Measurements from ENCODE around the gene LMO1.

Gene LMO1

GRCh38 chr11:8289492-8289918 lies 25.8 kb upstream of the LMO1 start:
- Histone ChIP-seq H3K27ac (replicated peaks) (no peak overlapping the region), H3K27me3 (ENCODE audit: insufficient read depth, poor library complexity, severe bottlenecking) (no peaks in the 10 kb centered on the region), H3K4me3 (replicated peaks; ENCODE audit: insufficient read depth, low read length) (no peak overlapping the region)
- TF ChIP-seq POLR2AphosphoS5 (IDR thresholded peaks at IDR 0.05; ENCODE audit: low read depth) (no peak), SPI1 (IDR thresholded peaks at IDR 0.05; ENCODE audit: borderline replicate concordance, low read depth) (no peak), GABPA (IDR thresholded peaks at IDR 0.05; ENCODE audit: low read depth) (no peak), REST (IDR thresholded peaks at IDR 0.05; ENCODE audit: insufficient replicate concordance, low read depth) (no peak)
- TF ChIP-seq, protein P1, sequence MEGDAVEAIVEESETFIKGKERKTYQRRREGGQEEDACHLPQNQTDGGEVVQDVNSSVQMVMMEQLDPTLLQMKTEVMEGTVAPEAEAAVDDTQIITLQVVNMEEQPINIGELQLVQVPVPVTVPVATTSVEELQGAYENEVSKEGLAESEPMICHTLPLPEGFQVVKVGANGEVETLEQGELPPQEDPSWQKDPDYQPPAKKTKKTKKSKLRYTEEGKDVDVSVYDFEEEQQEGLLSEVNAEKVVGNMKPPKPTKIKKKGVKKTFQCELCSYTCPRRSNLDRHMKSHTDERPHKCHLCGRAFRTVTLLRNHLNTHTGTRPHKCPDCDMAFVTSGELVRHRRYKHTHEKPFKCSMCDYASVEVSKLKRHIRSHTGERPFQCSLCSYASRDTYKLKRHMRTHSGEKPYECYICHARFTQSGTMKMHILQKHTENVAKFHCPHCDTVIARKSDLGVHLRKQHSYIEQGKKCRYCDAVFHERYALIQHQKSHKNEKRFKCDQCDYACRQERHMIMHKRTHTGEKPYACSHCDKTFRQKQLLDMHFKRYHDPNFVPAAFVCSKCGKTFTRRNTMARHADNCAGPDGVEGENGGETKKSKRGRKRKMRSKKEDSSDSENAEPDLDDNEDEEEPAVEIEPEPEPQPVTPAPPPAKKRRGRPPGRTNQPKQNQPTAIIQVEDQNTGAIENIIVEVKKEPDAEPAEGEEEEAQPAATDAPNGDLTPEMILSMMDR (IDR thresholded peaks at IDR 0.05; ENCODE audit: insufficient read depth, low read length), result no peak
- DNase-seq (ENCODE audit: low read depth in 1 of 2, low spot score in 1 of 2), result no peak

DNA sequence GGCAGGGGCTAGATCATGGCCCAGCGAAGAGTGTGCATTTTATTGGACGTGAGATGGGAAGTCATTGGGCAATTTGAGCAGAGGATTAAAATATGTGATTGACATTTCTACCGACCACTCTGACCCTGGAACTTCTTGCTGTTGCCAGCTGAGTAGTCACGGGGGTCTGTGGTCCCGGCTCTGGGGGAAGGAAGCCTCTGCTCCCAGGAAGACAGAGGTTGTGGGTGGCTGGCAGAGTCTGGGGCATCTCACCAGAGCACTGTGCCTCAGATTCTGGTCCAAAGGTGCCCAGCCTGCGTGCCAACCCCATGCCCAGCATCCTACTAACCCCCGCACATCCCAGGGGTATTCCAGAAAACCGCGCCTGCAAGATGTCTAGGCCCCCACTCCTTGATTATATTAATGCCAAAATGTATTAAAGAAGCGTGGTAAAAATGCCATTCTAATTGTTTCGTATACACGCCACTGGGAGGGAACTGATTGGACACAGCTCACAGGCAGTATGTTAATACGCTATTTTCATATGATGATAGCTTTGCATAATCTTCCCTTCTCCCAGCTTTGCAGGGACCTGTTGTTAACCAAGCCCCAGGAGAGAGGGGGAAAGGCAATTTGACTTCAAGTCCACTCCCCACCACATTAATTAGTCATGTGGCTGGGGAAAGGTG lies 25.3 kb upstream of the LMO1 start:
- no peak for DNase-seq (ENCODE audit: low read depth in 1 of 2, low spot score in 1 of 2)
- Histone ChIP-seq H3K27me3 (ENCODE audit: insufficient read depth, poor library complexity, severe bottlenecking) (no peaks in the 10 kb centered on the region), H3K27ac (replicated peaks) (no peak overlapping the region), H3K4me3 (replicated peaks; ENCODE audit: insufficient read depth, low read length) (no peak overlapping the region)
- TF ChIP-seq GABPA (IDR thresholded peaks at IDR 0.05; ENCODE audit: low read depth) (no peak), SPI1 (IDR thresholded peaks at IDR 0.05; ENCODE audit: borderline replicate concordance, low read depth) (no peak), POLR2AphosphoS5 (IDR thresholded peaks at IDR 0.05; ENCODE audit: low read depth) (no peak), REST (IDR thresholded peaks at IDR 0.05; ENCODE audit: insufficient replicate concordance, low read depth) (no peak)
- TF ChIP-seq, protein P1 (IDR thresholded peaks at IDR 0.05; ENCODE audit: insufficient read depth, low read length), result no peak

- no peak for DNase-seq (ENCODE audit: low read depth in 1 of 2, low spot score in 1 of 2)
- Histone ChIP-seq H3K27me3 (ENCODE audit: insufficient read depth, poor library complexity, severe bottlenecking) (peaks cover 1% of the 10 kb centered on the region), H3K27ac (replicated peaks) (no peak overlapping the region), H3K4me3 (replicated peaks; ENCODE audit: insufficient read depth, low read length) (no peak overlapping the region)
- TF ChIP-seq, protein P1 (IDR thresholded peaks at IDR 0.05; ENCODE audit: insufficient read depth, low read length), result no peak
- TF ChIP-seq POLR2AphosphoS5 (IDR thresholded peaks at IDR 0.05; ENCODE audit: low read depth) (no peak), REST (IDR thresholded peaks at IDR 0.05; ENCODE audit: insufficient replicate concordance, low read depth) (no peak), SPI1 (IDR thresholded peaks at IDR 0.05; ENCODE audit: borderline replicate concordance, low read depth) (no peak)
Observed at GRCh38 chr11:8288166-8288772, 24.6 kb upstream of the LMO1 start.

Data from HL-60 (cell line).